ENCODE measurements around the gene RARRES1.

RARRES1 gene

GRCh38 chr3:158737976-158738615, 5.8 kb upstream of the RARRES1 start:
- no peak overlapping the region for H3K27ac ChIP-seq
- no peak for DNase-seq (ENCODE audit: low read depth, low spot score)

GRCh38 chr3:158737410-158737809, 5.2 kb upstream of the RARRES1 start:
- DNase-seq (ENCODE audit: low read depth, low spot score): no peak
- H3K27ac ChIP-seq: no peak overlapping the region

GRCh38 chr3:158735296-158736033, 3.2 kb upstream of the RARRES1 start:
- no peak for DNase-seq (ENCODE audit: low read depth, low spot score)
- H3K27ac ChIP-seq: no peak overlapping the region

- no peak for DNase-seq (ENCODE audit: low read depth, low spot score)
- H3K27ac ChIP-seq: no peak overlapping the region
These were observed 1.4 kb upstream of the RARRES1 start for GRCh38 chr3:158733656-158734055.

GRCh38 chr3:158732856-158733200, 571 bp upstream of the RARRES1 start:
- no peak overlapping the region for H3K27ac ChIP-seq

GRCh38 chr3:158731486-158731885, 771 bp downstream of the RARRES1 start:
- no peak overlapping the region for H3K27ac ChIP-seq
- no peak for DNase-seq (ENCODE audit: low read depth, low spot score)

More at GRCh38 chr3:158732856-158733200, 571 bp upstream of the RARRES1 start:
- DNase-seq (ENCODE audit: low read depth, low spot score): no peak

- DNase-seq (ENCODE audit: low read depth, low spot score): no peak
- H3K27ac ChIP-seq: no peak overlapping the region
These were observed 3.4 kb downstream of the RARRES1 start for GRCh38 chr3:158728851-158729250.

GRCh38 chr3:158728061-158728377, 4.2 kb downstream of the RARRES1 start:
- no peak overlapping the region for H3K27ac ChIP-seq
- no peak for DNase-seq (ENCODE audit: low read depth, low spot score)

- no peak overlapping the region for H3K27ac ChIP-seq
- DNase-seq (ENCODE audit: low read depth, low spot score): no peak
These were observed 4.8 kb downstream of the RARRES1 start for GRCh38 chr3:158727206-158728060.

GRCh38 chr3:158725348-158726011, 6.8 kb downstream of the RARRES1 start:
- peak; percentile 66 for DNase-seq (ENCODE audit: low read depth, low spot score)
- peak overlapping the region; percentile 21 for H3K27ac ChIP-seq

GRCh38 chr3:158723991-158724390, 8.3 kb downstream of the RARRES1 start:
- no peak for DNase-seq (ENCODE audit: low read depth, low spot score)
- H3K27ac ChIP-seq: no peak overlapping the region

- no peak overlapping the region for H3K27ac ChIP-seq
- DNase-seq (ENCODE audit: low read depth, low spot score): no peak
These were observed 10.1 kb downstream of the RARRES1 start for GRCh38 chr3:158722108-158722507.

GRCh38 chr3:158718490-158719170, 13.6 kb downstream of the RARRES1 start:
- H3K27ac ChIP-seq: no peak overlapping the region
- peak; percentile 44 for DNase-seq (ENCODE audit: low read depth, low spot score)

- H3K27ac ChIP-seq: no peak overlapping the region
- no peak for DNase-seq (ENCODE audit: low read depth, low spot score)
These were observed 14.7 kb downstream of the RARRES1 start for GRCh38 chr3:158717576-158717975.

GRCh38 chr3:158713094-158713499, 19.2 kb downstream of the RARRES1 start:
- H3K27ac ChIP-seq: no peak overlapping the region
- no peak for DNase-seq (ENCODE audit: low read depth, low spot score)

GRCh38 chr3:158712443-158712842, 19.8 kb downstream of the RARRES1 start:
- no peak for DNase-seq (ENCODE audit: low read depth, low spot score)
- H3K27ac ChIP-seq: no peak overlapping the region

- H3K27ac ChIP-seq: no peak overlapping the region
These were observed 20.4 kb downstream of the RARRES1 start for GRCh38 chr3:158711886-158712285.

GRCh38 chr3:158710601-158711000, 21.7 kb downstream of the RARRES1 start:
- H3K27ac ChIP-seq: no peak overlapping the region
- no peak for DNase-seq (ENCODE audit: low read depth, low spot score)

More at GRCh38 chr3:158711886-158712285, 20.4 kb downstream of the RARRES1 start:
- no peak for DNase-seq (ENCODE audit: low read depth, low spot score)

- peak overlapping the region; percentile 37 for H3K27ac ChIP-seq
These were observed 22.6 kb downstream of the RARRES1 start for GRCh38 chr3:158709666-158710083.

GRCh38 chr3:158703566-158703965, 28.7 kb downstream of the RARRES1 start:
- no peak for DNase-seq (ENCODE audit: low read depth, low spot score)
- H3K27ac ChIP-seq: peak overlapping the region; percentile 46

More at GRCh38 chr3:158709666-158710083, 22.6 kb downstream of the RARRES1 start:
- DNase-seq (ENCODE audit: low read depth, low spot score): peak; percentile 44

All from epithelial cell of prostate (primary cell).